NCI-H460 (cell line): ENCODE data around the gene ARHGDIA. TPM values are rescaled to one million over a fixed set of nuclear protein-coding genes. Genes with fewer than 3 reads are reported as not detected.
A peak's percentile ranks its signal among the peaks of the same experiment; 100 is the strongest.
"Not testable (repeated sequence)": the region's sequence is repeated elsewhere in the genome, so short reads cannot be mapped to it uniquely, and the experiment has no call there.

Experiments used
- DNase-seq: peaks from one replicate; pipeline ENCODE4 v3.0.0-alpha.2; 2016; ENCODE audit warnings: low read depth; ENCODE audit errors: extremely low read depth
- polyA plus RNA-seq: library from polyadenylated mRNA; depleted of rRNA; stranded (reverse); fragments of >200 nt; gene quantifications from 2 replicates; pipeline ENCODE4 v1.2.3, GENCODE V29; 2014; cell fraction: nucleus; rRNA removed
- total RNA-seq: library from RNA; depleted of rRNA; stranded (reverse); fragments of >200 nt; shearing (Covaris generic); gene quantifications from 2 replicates; pipeline ENCODE4 v1.2.3, GENCODE V29; 2014; rRNA removed

The ARHGDIA gene
- total RNA-seq, result 175 and 178 TPM in 2 replicates
- polyA plus RNA-seq, result 228 and 245 TPM in 2 replicates

GRCh38 chr17:81870981-81871386, at the start of gene ARHGDIA:
Gene ARHGDIA, minus strand, starts transcription at chr17:81871337. Its CDS starts 1,407 bp downstream, at chr17:81869930.
- no peak for DNase-seq

- no peak for DNase-seq
These were observed 47.9 kb upstream of the ARHGDIA start for GRCh38 chr17:81918832-81919545.

GRCh38 chr17:81918333-81918669, 47.2 kb upstream of the ARHGDIA start:
- not testable (repeated sequence) for DNase-seq

DNA sequence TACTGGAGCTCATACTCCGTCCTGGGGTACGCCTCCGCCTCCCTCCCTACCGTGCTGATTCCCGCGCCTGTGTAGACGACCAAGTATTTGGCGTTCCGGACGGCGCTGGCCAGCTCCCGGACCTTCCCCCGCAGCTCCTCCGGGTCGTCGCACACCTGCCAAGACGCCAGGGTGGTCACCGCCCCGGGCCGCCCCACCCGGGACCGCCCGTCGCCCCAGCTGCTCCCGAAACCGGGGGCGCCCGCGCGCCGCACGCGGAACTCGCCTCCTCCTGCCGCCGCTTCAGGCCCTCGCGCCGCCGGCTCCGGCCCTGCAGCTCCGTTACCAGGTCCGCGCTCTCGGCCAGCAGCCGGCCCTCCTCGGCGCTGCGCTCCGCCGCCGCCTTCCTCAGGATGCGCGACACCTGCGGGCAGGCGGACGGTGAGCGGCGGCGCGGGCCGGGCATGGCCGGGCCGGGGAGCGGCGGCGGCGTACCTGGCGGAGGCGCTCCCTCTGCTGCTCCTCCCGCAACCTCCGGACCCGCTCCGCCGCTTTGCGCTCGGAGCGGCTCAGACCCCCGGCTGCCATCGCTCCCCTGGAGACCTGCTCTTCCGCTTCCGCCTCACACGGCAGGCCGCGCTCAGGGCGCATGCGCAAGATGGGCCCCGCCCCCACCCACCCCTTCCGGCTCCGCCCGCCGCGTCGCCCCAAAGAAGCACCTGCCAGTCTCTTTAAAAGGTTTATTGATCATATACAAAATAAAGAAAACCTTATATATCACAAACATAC, 46.6 kb upstream of the ARHGDIA start, which contains the start of gene SIRT7:
SIRT7 (minus strand) TSS at position 612 of the 768 bp plus-strand sequence; CDS start at position 567, 45 bp downstream.
- peak; percentile 72 for DNase-seq

DNA sequence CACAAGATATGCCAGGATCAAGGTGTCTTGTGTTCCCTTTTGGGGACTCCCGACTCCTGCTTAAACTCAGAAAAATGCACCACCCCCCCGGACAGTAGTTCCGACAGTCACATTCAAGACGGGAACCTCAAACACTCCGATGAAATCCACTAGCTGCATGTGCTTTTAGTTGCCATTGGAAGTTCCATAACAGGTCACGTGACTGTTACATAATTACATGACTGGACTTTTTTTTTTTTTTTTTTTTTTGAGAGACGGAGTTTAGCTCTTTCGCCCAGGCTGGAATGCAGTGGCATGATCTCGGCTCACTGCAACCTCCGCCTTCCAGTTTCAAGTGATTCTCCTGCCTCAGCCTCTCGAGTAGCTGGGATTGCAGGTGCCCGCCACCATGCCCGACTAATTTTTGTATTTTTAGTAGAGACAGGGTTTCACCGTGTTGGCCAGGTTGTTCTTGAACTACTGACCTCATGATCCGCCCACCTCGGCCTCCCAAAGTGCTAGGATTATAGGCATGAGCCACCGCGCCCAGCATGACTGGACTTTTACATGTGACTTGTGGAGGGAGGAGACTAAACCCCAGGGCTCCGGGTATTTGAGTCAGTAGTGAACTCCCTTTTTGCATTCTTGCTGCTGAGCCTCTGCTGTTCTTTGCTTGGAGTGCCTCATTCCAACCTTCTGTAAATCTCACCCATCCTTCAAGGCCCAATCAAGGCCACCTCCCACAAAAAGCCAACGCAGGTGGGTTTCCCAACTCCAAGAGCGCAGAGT, 45.3 kb upstream of the ARHGDIA start:
- no peak for DNase-seq

DNA sequence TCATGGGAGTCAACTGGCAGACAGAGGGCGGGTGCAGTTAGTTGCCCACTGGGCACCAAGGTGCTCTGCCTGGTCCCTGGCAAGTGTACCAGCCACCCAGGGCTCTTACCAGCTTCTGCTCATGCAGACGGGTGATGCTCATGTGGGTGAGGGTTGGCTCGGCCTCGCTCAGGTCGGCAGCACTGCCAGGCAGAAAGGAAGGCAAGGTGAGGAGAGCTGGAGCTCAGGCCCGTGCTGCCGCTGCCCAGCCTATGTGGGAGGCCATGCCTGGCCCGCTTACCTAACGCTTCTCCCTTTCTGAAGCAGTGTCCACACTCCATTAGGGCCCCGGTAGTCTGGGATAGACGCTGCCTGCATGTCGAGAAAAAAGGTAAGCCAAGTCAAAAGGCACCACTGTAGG, 44.2 kb upstream of the ARHGDIA start:
- no peak for DNase-seq

- no peak for DNase-seq
These were observed 43.1 kb upstream of the ARHGDIA start for GRCh38 chr17:81914103-81914850.

GRCh38 chr17:81913394-81914102, 42.4 kb upstream of the ARHGDIA start:
- no peak for DNase-seq

DNA sequence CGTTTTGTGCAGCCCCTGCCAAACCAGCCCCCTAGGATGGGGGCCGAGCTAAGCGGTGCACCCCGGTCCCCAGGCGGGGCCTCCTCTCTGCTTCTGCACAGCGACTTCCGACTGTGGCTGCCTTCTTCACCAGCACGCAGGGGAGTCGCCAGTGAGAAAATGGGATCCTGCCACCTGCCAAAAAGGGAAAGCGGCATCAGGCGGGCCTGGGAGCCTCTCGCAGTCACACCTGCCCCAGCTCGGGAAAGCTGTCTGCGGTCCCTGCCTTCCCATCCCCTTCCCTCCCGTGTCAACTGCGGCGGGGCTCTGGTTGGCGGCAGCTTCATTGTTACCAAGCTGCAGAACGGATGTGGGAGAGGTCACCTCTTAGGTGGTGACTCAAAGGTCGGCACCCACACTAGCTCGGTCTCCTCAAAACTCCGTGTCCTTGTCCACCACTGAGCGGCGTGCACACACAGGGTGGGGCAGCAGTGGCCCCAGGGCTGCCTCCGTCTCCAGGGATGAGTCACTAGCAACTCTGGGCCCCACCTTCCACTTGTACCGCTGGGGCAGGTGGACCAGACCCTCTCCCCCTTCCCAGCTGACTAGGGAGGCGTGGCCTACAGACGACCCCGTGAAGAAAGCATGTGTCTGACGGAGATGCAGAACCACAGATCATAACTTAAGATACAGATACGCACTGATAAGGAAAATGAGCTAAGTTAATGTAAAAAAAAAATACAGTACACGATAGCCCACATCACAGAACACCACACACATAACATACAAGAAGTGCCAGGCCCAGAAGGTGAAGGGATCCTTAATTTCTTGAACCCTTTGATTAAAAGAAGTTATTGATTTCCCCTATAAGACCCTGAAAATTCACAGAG, 41.5 kb upstream of the ARHGDIA start:
- no peak for DNase-seq

- no peak for DNase-seq
These were observed 40.8 kb upstream of the ARHGDIA start for GRCh38 chr17:81911969-81912368.

GRCh38 chr17:81911277-81911961, 40.3 kb upstream of the ARHGDIA start, which contains the start of gene PCYT2:
Gene PCYT2, minus strand, starts transcription at chr17:81911399. Its CDS starts 44 bp downstream, at chr17:81911355.
- peak; percentile 91 for DNase-seq

DNA sequence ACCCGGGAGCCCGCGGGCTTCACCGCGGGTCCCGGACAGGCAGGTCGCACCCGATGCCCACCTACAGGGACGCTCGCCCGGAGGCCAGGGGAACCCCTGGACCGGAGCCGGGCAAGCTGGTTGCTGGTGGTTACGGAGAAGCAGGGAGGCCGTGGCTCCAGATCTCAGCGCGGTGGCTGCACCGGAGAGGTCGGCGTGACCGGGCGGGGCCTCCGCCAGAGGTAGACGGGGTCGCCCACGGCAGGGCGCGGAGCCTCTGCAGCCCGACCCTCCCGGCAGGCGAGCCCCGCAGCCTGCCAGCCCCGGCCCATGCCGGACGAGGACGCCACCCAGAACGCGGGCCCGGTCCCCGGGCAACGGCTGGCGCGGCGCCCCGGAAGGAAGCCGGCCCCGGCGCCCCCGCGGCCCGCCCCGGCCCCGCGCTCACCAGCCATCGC, 39.7 kb upstream of the ARHGDIA start:
- DNase-seq, result no peak

- DNase-seq, result no peak
These were observed 39.1 kb upstream of the ARHGDIA start for GRCh38 chr17:81909966-81910839.

- no peak for DNase-seq
These were observed 38.1 kb upstream of the ARHGDIA start for GRCh38 chr17:81909231-81909630.

GRCh38 chr17:81908793-81909192, 37.7 kb upstream of the ARHGDIA start:
- DNase-seq, result no peak

DNA sequence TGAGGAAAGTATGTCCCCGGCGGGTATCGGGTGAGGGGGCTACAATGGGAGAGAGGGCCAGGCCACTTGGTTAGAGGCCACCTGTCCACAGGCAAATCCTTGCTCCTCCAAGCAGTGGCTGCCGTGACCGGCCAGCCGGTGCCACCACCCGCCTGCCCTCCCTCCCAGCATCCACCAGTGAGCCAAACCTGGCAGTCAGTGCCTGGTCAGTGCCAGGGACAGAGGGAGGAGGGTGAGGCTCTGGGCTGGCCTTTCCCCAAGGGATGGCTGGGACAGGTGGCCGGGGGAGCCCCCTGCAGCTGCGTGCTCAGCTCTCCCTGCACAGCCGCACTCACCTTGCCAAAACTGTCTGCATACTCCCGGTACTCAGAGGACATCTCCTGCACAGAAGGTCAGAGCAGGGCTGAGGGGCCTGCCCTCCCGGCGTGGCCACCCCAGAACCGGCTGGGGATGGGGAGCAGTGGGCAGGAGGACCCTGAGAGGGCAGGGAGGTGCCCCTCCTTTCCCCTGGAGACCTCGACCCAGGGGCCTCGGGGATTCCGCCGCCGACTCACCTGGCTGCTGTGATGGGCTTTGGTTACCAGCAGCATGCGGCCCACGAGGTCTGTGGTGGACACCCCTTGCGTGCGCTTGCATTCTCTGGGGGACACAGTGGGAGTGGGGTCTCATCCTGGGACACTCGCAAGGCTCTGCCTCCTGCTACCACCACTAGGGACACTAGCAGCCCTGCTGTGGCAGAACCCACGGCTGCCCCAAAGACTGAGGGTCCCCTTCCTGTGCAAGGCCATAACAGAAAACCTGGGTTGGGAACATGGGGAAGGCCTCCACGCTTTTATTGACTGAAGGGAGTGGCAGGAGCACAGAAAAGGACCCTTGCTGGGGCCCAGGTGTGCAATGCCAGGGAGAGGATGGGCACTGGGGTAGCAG, 36.3 kb upstream of the ARHGDIA start:
- no peak for DNase-seq
